Keratinocyte (primary cell): ENCODE data around the gene MRPS16. TPM values are rescaled to one million over a fixed set of nuclear protein-coding genes. Genes with fewer than 3 reads are reported as not detected.

ENCODE experiments used
- DNase-seq: peaks from one replicate; pipeline ENCODE4 v3.0.0-alpha.2; 2011; ENCODE audit warnings: low read depth, missing footprints, low spot score
- FAIRE-seq: peaks from 2 replicates; lab custom pipeline; 2011; peaks lifted over from hg19 to GRCh38; lab: Jason Lieb, UNC
- H2AFZ ChIP-seq: 2 replicates; pipeline ENCODE4 v1.6.0; 2012; ENCODE audit warnings: low read length, control low read depth, inconsistent platforms; ENCODE audit not compliant: control insufficient read depth
- H3K27ac ChIP-seq: 2 replicates; pipeline ENCODE4 v1.5.1; 2011; ENCODE audit warnings: low read length; ENCODE audit not compliant: control insufficient read depth, insufficient read depth
- H3K27me3 ChIP-seq: 3 replicates; pipeline ENCODE4 v1.6.0; 2011; ENCODE audit warnings: low read length; ENCODE audit not compliant: control insufficient read depth, insufficient read depth; ENCODE audit errors: extremely low read depth
- H3K36me3 ChIP-seq, 2 experiments: 2 replicates in 1 of 2; 3 replicates in 1 of 2; pipeline ENCODE4 v1.5.1; 2011; ENCODE audit warnings: low read length in 2 of 2, mild to moderate bottlenecking in 1 of 2; ENCODE audit not compliant: control insufficient read depth in 2 of 2, insufficient read depth in 2 of 2; ENCODE audit errors: extremely low read depth in 1 of 2
- H3K4me1 ChIP-seq: 3 replicates; pipeline ENCODE4 v1.5.1; 2011; ENCODE audit warnings: low read length; ENCODE audit not compliant: control insufficient read depth, insufficient read depth; ENCODE audit errors: extremely low read depth
- H3K4me2 ChIP-seq: 3 replicates; pipeline ENCODE4 v1.6.0; 2011; ENCODE audit warnings: low read depth, low read length; ENCODE audit not compliant: control insufficient read depth, insufficient read depth; ENCODE audit errors: extremely low read depth
- H3K4me3 ChIP-seq, 3 experiments: fragments of 200-600 bp in 1 of 3; sonication (generic) in 1 of 3; 2 replicates in 2 of 3; 3 replicates in 1 of 3; pipeline ENCODE4 v1.5.1; 2011 to 2016; ENCODE audit warnings: low read length in 3 of 3, mild to moderate bottlenecking in 3 of 3, control low read depth in 2 of 3, inconsistent platforms in 1 of 3, low read depth in 1 of 3, mixed read lengths in 1 of 3, mixed run types in 1 of 3, moderate library complexity in 1 of 3; ENCODE audit not compliant: control insufficient read depth in 2 of 3, insufficient read depth in 2 of 3; ENCODE audit errors: extremely low read depth in 1 of 3
- H3K79me2 ChIP-seq: 2 replicates; pipeline ENCODE4 v1.6.0; 2012; ENCODE audit warnings: low read length; ENCODE audit not compliant: control insufficient read depth, insufficient read depth
- H3K9ac ChIP-seq: 3 replicates; pipeline ENCODE4 v1.6.0; 2011; ENCODE audit warnings: low read length; ENCODE audit not compliant: control insufficient read depth, insufficient read depth; ENCODE audit errors: extremely low read depth
- H3K9me1 ChIP-seq: 3 replicates; pipeline ENCODE4 v1.6.0; 2011; ENCODE audit warnings: low read length; ENCODE audit not compliant: control insufficient read depth, insufficient read depth; ENCODE audit errors: extremely low read depth
- H3K9me3 ChIP-seq: 2 replicates; pipeline ENCODE4 v1.5.1; 2012; ENCODE audit warnings: low read depth, low read length; ENCODE audit not compliant: control insufficient read depth
- H4K20me1 ChIP-seq: 3 replicates; pipeline ENCODE4 v1.6.0; 2011; ENCODE audit warnings: low read length; ENCODE audit not compliant: control insufficient read depth, insufficient read depth; ENCODE audit errors: extremely low read depth
- EZH2 ChIP-seq: IDR thresholded peaks from one replicate; pipeline ENCODE4 v1.6.1; 2012; ENCODE audit warnings: inconsistent platforms, mild to moderate bottlenecking, low read length, moderate library complexity
- dilution Hi-C: fragments of 300-500 bp; cut with MboI; formaldehyde crosslinking; loops from one replicate; pipeline ENCODE4 v1.7.0; 2020; ENCODE audit warnings: low sequenced_read_pairs; ENCODE audit not compliant: extremely low pct_ligation_motif_present
- polyA plus RNA-seq, 5 experiments: library from polyadenylated mRNA; depleted of rRNA in 3 of 5; stranded (reverse) in 3 of 5; stranded (forward) in 1 of 5; unstranded in 1 of 5; fragments of >200 nt; gene quantifications; 1 replicate in 1 of 5; 2 replicates in 3 of 5; 3 replicates in 1 of 5; pipeline versions ENCODE4 v1.2.1 to v1.2.3, GENCODE V29; 2011 to 2012; ENCODE audit warnings: missing spikeins in 2 of 5, low read depth in 1 of 5, low replicate concordance in 1 of 5
- TF ChIP-seq, protein P1 (sequence below), 3 experiments: IDR thresholded peaks in 1 of 3; conservative IDR thresholded peaks in 1 of 3; optimal IDR thresholded peaks in 1 of 3; 2 replicates in 2 of 3; 3 replicates in 1 of 3; pipeline versions ENCODE3 to v1.5.1; 2011; ENCODE audit warnings: low read length in 3 of 3, mild to moderate bottlenecking in 3 of 3, moderate library complexity in 2 of 3, control low read depth in 1 of 3, inconsistent platforms in 1 of 3; ENCODE audit not compliant: insufficient read depth in 2 of 3; ENCODE audit errors: extremely low read depth in 1 of 3

Gene MRPS16
- polyA plus RNA-seq, 1 donor (not counting 4 experiments of a cell fraction or from before 2014, with no cell fraction given), result 79.2 TPM

DNA sequence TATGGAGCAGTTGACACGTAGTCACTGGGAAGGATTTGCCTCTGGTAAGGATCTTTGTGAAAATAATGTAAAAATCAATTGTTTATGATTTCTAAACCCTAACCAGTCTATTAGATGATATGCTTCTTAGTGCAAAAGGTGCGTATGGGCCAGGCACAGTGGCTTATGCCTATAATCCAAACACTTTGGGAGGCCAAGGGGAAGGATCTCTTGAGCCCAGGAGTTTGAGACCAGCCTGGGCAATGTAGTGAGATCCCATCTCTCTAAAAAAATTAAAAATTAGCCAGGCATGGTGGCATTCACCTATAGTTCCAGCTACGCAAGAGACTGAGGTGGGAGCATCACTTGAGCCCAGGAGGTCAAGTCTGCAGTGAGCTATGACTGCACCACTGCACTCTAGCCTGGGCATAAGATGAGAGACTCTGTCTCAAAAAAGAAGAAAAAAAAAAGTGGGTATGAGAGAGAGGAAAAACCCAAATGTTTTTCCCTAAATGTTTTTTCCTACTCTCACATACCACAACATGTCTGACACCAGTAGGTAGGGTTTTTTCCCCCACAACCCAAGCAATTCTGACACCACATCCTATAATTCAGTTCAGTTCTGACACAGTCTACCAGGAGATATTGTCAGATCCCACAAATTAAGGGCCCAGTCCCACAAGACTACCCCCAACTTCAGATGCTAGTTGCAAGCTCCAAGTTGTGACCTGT, 41.9 kb downstream of the MRPS16 start:
- Histone ChIP-seq H3K27me3 (no peaks in the 10 kb centered on the region), H3K79me2 (no peaks in the 10 kb centered on the region), H3K4me1 (peaks cover 9% of the 10 kb centered on the region), H3K4me3 (no peak overlapping the region), H3K9ac (no peak overlapping the region), H3K27ac (no peak overlapping the region), H2AFZ (no peak overlapping the region), H4K20me1 (no peaks in the 10 kb centered on the region), H3K9me3 (peaks cover 2% of the 10 kb centered on the region), H3K9me1 (no peaks in the 10 kb centered on the region), H3K4me2 (no peak overlapping the region), H3K36me3 (peaks cover 2 to 3% of the 10 kb centered on the region in 2 experiments)
- FAIRE-seq (no peak), DNase-seq (no peak)
- TF ChIP-seq, protein P1, sequence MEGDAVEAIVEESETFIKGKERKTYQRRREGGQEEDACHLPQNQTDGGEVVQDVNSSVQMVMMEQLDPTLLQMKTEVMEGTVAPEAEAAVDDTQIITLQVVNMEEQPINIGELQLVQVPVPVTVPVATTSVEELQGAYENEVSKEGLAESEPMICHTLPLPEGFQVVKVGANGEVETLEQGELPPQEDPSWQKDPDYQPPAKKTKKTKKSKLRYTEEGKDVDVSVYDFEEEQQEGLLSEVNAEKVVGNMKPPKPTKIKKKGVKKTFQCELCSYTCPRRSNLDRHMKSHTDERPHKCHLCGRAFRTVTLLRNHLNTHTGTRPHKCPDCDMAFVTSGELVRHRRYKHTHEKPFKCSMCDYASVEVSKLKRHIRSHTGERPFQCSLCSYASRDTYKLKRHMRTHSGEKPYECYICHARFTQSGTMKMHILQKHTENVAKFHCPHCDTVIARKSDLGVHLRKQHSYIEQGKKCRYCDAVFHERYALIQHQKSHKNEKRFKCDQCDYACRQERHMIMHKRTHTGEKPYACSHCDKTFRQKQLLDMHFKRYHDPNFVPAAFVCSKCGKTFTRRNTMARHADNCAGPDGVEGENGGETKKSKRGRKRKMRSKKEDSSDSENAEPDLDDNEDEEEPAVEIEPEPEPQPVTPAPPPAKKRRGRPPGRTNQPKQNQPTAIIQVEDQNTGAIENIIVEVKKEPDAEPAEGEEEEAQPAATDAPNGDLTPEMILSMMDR (optimal IDR thresholded peaks at IDR 0.05 in 1 of 3, IDR thresholded peaks at IDR 0.05 in 1 of 3, conservative IDR thresholded peaks at IDR 0.05 in 1 of 3; ENCODE audit: extremely low read depth in 1 of 3, insufficient read depth in 2 of 3, low read length in 3 of 3), result no peak
- TF ChIP-seq EZH2, result no peak
- dilution Hi-C loops, result no loop called here

DNA sequence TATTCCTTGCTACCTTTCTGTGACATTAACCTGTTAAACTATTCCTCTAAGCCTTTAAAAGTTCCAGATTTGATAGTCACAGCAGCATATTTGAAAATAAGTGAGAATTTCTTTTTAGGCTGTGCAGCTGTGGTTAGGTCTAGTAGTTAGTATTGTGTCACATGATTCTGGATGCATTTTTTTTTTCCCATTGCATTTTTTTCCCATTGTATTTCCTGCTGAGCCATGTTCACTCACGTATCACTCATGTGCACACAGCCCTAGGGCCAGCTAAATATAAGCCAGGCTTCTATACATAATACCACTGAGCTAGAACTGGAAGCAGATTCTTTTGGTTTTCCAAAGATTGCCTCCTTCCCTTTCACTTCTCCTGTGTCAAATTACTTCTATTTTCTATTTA, 42.7 kb downstream of the MRPS16 start:
- Histone ChIP-seq H3K36me3 (peaks cover 2 to 3% of the 10 kb centered on the region in 2 experiments), H3K27ac (peak overlapping the region; percentile 32), H4K20me1 (no peaks in the 10 kb centered on the region), H3K79me2 (no peaks in the 10 kb centered on the region), H3K4me2 (peak overlapping the region; percentile 3), H3K4me3 (no peak overlapping the region), H3K9me1 (no peaks in the 10 kb centered on the region), H3K9ac (no peak overlapping the region), H3K9me3 (peaks cover 2% of the 10 kb centered on the region), H3K4me1 (peaks cover 9% of the 10 kb centered on the region), H3K27me3 (no peaks in the 10 kb centered on the region), H2AFZ (no peak overlapping the region)
- dilution Hi-C loops, result no loop called here
- DNase-seq, result no peak
- FAIRE-seq, result peak; percentile 88
- TF ChIP-seq, protein P1 (optimal IDR thresholded peaks at IDR 0.05 in 1 of 3, IDR thresholded peaks at IDR 0.05 in 1 of 3, conservative IDR thresholded peaks at IDR 0.05 in 1 of 3; ENCODE audit: extremely low read depth in 1 of 3, insufficient read depth in 2 of 3, low read length in 3 of 3), result no peak
- TF ChIP-seq EZH2, result no peak
